ENCODE data around the gene NUDT14.

Gene NUDT14

GRCh38 chr14:105211758-105212089 lies 30.6 kb upstream of the NUDT14 start:
- no peak for DNase-seq

GRCh38 chr14:105211086-105211757 lies 30.1 kb upstream of the NUDT14 start:
- DNase-seq: no peak

GRCh38 chr14:105210266-105211025 lies 29.3 kb upstream of the NUDT14 start:
- DNase-seq: no peak

GRCh38 chr14:105209646-105210045 lies 28.5 kb upstream of the NUDT14 start:
- DNase-seq: no peak

- DNase-seq: no peak
Observed at GRCh38 chr14:105209091-105209490, 28.0 kb upstream of the NUDT14 start.

GRCh38 chr14:105208738-105209075 lies 27.6 kb upstream of the NUDT14 start:
- no peak for DNase-seq

- DNase-seq: no peak
Observed at GRCh38 chr14:105207996-105208737, 27.1 kb upstream of the NUDT14 start.

- no peak for DNase-seq
Observed at GRCh38 chr14:105207460-105207901, 26.4 kb upstream of the NUDT14 start.

GRCh38 chr14:105206873-105207272 lies 25.8 kb upstream of the NUDT14 start:
- DNase-seq: no peak

- no peak for DNase-seq
Observed at GRCh38 chr14:105205673-105206208, 24.6 kb upstream of the NUDT14 start.

GRCh38 chr14:105204931-105205672 lies 24.0 kb upstream of the NUDT14 start:
- no peak for DNase-seq

- no peak for DNase-seq
Observed at GRCh38 chr14:105204206-105204930, 23.3 kb upstream of the NUDT14 start.

GRCh38 chr14:105203701-105204100 lies 22.6 kb upstream of the NUDT14 start:
- DNase-seq: no peak

GRCh38 chr14:105203057-105203531 lies 22.0 kb upstream of the NUDT14 start:
- DNase-seq: no peak

- DNase-seq: no peak
Observed at GRCh38 chr14:105201925-105202513, 20.9 kb upstream of the NUDT14 start.

GRCh38 chr14:105201156-105201924 lies 20.2 kb upstream of the NUDT14 start:
- no peak for DNase-seq

GRCh38 chr14:105200641-105201040 lies 19.5 kb upstream of the NUDT14 start:
- no peak for DNase-seq

- DNase-seq: no peak
Observed at GRCh38 chr14:105200074-105200473, 19.0 kb upstream of the NUDT14 start.

- DNase-seq: no peak
Observed at GRCh38 chr14:105199093-105199492, 18.0 kb upstream of the NUDT14 start.

- no peak for DNase-seq
Observed at GRCh38 chr14:105198588-105198987, 17.5 kb upstream of the NUDT14 start.

GRCh38 chr14:105197211-105197641 lies 16.1 kb upstream of the NUDT14 start:
- DNase-seq: no peak

Data from NCI-H510A (cell line).